Measurements from ENCODE around the gene HABP4.

- TF ChIP-seq, protein P1, sequence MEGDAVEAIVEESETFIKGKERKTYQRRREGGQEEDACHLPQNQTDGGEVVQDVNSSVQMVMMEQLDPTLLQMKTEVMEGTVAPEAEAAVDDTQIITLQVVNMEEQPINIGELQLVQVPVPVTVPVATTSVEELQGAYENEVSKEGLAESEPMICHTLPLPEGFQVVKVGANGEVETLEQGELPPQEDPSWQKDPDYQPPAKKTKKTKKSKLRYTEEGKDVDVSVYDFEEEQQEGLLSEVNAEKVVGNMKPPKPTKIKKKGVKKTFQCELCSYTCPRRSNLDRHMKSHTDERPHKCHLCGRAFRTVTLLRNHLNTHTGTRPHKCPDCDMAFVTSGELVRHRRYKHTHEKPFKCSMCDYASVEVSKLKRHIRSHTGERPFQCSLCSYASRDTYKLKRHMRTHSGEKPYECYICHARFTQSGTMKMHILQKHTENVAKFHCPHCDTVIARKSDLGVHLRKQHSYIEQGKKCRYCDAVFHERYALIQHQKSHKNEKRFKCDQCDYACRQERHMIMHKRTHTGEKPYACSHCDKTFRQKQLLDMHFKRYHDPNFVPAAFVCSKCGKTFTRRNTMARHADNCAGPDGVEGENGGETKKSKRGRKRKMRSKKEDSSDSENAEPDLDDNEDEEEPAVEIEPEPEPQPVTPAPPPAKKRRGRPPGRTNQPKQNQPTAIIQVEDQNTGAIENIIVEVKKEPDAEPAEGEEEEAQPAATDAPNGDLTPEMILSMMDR (IDR thresholded peaks at IDR 0.05), result no peak
- TF ChIP-seq ZFX (IDR thresholded peaks at IDR 0.05; ENCODE audit: borderline replicate concordance), result no peak
Measured at GRCh38 chr9:96493757-96494156, 43.8 kb downstream of the HABP4 start.

All from 22Rv1 (cell line).